Measurements from ENCODE around the gene HSPB3.
"Not testable (repeated sequence)": the region's sequence is repeated elsewhere in the genome, so short reads cannot be mapped to it uniquely, and the experiment has no call there.

HSPB3 gene, protein sequence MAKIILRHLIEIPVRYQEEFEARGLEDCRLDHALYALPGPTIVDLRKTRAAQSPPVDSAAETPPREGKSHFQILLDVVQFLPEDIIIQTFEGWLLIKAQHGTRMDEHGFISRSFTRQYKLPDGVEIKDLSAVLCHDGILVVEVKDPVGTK

DNA sequence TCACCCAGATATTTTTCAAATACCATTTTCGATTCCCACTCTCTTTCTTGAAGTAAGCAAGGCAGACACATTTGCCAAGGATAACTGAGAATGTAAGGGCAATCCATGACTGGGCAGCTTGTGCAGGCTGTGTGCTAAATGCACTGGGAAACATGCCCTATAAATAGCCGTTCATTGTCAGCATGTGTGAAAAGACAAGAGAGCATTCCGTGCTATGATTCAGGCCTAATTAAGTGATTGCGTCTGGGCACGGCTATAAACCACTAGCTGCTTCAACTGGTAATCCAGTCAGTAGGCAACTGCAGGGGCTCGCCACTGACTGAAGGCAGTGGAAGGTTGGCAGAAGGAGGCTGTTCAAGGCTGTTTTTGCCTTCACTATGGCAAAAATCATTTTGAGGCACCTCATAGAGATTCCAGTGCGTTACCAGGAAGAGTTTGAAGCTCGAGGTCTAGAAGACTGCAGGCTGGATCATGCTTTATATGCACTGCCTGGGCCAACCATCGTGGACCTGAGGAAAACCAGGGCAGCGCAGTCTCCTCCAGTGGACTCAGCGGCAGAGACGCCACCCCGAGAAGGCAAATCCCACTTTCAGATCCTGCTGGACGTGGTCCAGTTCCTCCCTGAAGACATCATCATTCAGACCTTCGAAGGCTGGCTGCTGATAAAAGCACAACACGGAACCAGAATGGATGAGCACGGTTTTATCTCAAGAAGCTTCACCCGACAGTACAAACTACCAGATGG, at the start of gene HSPB3:
HSPB3 (plus strand) TSS at position 287 of the 745 bp plus-strand sequence; CDS start at position 378, 91 bp downstream.
- DNase-seq, result no peak

DNA sequence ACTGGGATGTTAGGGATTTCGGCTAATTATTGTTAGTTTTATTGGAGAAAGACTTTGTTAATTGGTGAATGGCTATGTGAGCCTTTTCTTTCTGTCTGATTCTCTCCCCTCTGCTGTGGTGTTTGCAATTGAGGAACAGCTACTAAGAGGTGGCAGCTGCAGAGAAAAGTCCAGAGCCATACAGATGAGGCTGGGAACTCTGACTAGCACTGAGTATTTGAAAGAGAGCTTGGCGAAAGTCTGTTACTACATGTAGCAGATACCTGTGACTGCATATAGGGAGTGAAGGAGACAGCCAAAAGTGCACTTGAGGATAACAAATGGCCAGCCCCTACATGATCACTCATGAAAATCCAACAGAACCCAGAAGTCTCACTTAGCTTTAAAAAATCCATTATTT, 44.3 kb upstream of the HSPB3 start:
- no peak for DNase-seq

DNA sequence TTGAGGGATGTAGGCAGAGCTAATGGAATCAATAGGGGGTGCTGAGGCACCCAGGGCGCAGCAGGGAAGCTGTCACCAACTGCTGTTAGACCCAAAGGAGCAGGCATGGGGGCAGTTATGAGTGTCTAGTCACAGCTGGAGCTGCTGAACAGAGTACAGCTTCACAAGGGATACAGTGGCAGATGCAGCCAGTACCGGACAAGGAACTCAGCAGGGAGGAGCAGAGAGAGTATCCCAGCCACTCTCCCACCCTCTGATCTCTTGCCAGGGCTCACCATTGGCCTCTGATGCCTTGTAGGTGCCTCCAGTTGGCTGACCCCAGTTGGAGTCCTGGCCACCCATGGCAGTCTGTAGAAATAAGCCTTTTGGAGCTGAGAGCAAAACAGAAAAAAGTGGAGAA, 42.6 kb upstream of the HSPB3 start:
- DNase-seq, result no peak

DNA sequence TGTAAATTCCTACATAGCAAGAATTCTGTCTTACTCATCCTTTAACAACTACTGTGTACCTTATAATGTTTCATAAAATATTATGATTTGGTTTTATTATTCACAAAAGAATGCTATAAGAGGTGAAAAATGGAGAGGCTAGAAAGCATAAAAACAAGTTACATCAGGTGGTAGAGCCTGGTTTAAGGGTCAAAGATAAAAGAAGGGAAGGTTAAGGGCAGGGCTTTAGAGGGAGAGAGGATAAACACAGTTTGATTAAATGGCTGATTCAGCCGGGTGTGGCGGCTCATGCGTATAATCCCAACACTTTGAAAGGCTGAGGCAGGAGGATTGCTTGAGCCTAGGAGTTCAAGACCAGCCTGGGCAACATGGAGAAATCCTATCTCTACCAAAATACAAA, 40.4 kb upstream of the HSPB3 start:
- DNase-seq, result no peak

DNA sequence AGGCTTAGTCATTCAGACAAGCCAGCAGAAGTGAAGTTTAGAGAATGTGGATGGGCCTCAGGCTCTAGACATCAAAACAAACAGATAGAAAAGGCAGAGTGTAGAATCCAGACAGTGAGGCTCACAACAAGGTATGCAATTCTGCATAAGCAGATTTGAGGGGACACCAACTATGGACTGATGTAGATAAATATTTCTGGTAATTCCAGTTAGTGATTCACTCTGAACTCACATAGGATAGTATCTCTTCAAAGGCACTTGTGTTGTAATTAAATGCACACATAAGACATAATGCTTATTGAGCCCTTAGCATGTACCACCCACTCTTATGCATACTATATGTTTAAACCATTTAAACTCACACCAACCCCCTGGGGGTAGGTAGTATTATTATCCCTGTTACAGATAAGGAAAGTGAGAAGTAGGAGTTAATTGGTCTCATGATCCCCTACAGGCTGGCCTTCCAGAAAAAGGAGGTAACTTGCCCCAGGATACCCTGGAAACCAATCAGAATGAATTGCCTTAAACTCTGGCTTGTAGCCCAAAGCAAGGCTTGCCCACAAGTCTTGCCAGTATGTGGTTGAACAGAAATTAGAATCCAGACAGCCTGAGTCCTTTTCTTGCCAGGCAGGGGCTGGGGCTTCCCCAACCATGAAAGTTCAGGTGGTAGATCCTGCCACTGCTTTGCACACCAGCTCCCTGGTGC, 39.5 kb upstream of the HSPB3 start:
- no peak for DNase-seq

DNA sequence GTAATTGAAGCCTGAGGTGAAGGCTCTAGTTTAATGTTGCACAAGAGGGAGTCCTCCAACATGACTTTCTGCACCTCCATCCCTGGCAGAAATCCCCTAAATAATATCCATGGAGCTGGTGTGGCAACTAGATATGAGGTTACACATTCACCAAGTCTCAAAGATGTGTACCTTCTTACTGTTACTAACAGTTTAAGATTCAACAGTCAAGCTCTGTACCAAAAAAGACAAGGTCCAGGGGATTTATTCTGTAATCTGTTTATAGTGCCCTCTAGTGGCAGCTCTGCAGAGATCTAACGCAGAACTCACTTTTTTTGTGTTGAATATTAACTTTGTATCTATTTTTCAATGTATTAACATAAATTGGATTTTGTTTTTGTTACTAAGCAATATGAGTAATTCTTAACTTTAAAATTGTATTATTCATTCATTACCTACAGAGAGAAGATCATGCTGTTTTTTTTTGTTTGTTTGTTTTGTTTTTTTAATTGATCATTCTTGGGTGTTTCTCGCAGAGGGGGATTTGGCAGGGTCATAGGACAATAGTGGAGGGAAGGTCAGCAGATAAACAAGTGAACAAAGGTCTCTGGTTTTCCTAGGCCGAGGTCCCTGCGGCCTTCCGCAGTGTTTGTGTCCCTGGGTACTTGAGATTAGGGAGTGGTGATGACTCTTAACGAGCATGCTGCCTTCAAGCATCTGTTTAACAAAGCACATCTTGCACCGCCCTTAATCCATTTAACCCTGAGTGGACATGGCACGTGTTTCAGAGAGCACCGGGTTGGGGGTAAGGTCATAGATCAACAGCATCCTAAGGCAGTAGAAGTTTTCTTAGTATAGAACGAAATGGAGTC, 35.7 kb upstream of the HSPB3 start:
- DNase-seq, result not testable (repeated sequence)

DNA sequence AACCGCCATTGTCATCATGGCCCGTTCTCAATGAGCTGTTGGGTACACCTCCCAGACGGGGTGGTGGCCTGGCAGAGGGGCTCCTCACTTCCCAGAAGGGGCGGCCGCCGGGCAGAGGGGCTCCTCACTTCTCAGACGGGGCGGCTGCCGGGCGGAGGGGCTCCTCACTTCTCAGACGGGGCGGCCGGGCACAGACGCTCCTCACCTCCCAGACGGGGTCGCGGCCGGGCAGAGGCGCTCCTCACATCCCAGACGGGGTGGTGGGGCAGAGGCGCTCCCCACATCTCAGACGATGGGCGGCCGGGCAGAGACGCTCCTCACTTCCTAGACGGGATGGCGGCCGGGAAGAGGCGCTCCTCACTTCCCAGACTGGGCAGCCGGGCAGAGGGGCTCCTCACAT, 35.0 kb upstream of the HSPB3 start:
- DNase-seq, result not testable (repeated sequence)

DNA sequence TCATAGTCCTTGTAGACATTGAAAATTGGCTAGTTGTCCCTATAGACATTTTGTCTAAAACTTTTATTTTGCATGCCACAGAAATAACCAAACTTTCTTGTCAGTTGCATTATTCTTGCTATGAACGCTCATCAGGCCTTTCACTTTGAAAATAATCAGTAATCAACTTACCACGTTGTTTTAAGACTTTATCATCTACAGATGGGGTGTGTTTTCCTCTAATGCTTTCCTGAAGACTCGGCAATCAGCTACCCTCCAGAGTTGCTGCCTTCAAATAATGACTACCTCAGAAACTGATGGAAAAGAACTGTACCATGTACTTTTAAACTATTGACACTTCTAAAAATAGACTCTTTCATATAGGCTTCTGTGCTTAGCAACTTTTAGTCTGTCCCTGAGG, 33.5 kb upstream of the HSPB3 start:
- DNase-seq, result no peak

DNA sequence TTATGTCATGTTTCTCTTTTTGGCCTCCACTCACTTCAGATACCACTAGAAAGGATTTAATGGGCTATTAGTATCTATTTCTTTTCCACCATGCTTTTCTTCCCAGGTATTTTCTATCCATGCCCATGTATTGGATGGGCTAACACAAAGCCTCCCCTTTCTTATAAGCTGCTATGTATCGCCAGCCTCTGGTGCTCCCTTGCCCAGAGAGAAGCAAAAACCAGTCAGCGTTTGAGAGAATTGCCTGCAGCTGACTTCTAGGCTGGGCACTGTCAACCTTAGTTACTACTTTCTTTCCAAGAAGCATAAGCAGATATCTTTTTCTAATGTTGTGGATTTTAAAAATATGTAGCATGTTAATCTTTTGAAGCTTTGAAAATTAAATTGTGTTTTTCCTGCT, 30.2 kb upstream of the HSPB3 start:
- DNase-seq, result no peak

DNA sequence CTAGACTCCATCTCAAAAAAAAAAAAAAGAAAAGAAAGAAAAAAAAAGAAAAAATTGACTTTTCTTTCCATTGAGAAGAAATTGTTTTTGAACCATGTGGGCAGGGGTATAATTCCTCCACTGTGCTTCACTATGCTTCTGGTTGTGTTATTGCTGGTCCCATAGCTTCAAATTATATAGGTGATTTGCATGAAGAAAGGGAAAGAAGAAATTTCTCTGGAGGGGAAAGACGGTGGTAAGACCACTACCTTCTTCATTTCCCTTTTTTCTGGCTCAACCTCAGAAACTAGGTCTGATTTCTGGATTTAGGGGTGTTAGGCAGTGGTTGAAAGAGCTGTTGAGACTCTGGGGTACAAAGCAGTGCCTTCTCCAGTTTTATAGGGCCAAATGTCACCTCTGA, 29.3 kb upstream of the HSPB3 start:
- DNase-seq, result no peak

DNA sequence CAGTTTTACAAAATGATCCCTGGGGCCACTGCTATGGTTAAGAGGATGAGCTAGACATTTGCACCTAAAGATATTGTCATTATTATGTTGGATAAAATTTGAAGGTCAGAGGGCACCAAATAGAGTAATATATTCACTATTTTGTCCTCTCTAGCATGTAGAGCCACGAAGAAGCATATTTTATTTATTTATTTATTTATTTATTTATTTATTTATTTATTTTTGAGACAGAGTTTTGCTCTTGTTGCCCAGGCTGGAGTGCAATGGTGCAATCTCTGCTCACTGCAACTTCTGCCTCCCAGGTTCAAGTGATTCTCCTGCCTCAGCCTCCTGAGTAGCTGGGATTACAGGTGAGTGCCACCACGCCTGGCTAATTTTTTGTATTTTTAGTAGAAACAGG, 20.8 kb upstream of the HSPB3 start:
- not testable (repeated sequence) for DNase-seq

DNA sequence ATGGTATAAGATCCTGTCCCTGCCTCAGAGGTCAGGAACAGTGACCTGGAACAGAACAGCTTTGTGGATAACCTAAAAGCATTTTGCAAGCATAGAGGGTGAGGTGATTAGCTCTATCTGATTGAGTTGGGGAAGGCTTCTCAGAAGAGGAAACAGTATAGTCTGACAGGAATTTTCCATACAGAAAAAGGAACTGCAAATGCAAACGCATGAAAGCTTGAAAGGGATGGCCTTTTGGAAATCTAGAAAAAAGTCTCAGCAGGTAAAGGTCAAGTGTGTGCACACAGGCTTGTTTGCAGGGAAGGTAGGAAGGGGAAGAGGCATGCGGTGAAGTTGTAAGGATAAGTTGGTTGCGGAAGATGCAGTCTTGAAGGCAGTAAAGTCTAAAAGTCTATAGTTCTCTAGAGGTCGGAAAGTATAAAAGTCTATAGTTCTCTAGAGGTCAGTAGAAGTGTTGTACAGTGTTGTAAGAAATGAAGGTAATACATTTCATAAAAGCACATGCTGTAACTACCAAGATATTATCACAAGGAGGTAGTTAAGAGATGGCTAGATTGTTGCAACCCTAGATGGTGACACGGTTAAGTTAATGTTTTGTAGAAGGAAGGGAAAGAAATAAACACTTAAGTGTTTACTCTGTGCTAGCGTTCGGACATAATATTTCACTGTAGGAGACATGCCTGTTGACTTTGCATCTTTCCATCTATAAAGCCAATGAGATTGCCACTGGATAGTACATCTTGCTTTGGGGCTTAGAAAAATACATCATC, 16.7 kb upstream of the HSPB3 start:
- DNase-seq, result no peak

DNA sequence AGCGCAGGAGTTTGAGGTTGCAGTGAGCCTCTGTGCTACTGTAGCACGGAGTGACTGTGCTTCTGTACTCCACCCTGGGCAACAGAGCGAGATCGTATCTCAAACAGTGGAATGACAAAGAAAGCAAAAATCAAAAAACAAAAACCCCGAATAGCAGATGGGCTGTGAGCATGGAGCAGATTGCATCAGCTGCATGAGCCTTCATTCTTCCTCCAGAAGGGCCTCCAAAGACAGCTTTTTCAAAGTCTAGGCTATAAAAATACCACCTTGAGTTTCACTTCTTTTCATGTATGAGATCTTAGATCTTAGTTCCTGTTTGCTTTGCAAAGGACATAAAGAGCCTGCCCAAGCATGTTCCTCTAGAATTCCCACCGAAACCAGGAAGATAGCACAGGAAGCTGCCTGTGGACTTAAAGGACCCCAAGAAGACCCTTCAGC, 15.0 kb upstream of the HSPB3 start:
- DNase-seq, result no peak

DNA sequence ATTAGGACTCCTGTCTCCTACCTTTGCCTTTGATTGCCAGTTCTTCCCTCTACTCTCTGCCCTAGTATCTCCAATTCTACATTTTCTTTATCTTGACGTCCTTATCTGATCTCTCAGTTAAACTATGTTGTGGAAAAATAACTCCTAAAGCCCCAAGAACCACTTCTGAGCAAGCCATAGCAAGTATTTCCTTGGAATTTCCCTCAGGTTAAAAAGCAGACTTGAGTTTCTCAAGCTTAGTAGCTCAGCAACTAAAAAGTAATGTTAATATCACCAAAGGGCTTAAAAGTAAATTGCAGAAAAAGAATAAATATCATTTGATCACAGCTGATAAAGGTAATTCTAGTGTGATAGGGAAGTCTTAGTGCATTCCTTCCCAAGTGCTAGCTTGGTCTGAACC, 13.2 kb upstream of the HSPB3 start:
- no peak for DNase-seq

DNA sequence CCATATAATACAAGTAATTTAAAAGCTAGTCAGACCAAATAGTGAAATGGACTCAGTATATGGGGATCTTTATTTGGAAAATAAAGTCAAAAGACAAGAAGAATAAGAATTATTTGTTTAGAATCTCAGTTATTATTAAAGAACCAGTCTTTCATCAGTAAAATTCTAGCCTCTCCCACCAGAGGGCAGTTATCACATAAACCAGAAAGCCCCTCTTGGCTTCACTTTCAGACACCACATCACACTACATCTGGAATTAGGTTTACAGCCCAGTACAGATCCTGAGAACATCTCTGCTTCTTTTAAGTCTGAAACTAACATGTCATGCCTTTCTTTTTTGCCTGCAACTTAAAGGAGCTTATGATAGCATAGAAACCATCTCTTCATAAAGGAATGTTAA, 12.2 kb upstream of the HSPB3 start:
- no peak for DNase-seq

DNA sequence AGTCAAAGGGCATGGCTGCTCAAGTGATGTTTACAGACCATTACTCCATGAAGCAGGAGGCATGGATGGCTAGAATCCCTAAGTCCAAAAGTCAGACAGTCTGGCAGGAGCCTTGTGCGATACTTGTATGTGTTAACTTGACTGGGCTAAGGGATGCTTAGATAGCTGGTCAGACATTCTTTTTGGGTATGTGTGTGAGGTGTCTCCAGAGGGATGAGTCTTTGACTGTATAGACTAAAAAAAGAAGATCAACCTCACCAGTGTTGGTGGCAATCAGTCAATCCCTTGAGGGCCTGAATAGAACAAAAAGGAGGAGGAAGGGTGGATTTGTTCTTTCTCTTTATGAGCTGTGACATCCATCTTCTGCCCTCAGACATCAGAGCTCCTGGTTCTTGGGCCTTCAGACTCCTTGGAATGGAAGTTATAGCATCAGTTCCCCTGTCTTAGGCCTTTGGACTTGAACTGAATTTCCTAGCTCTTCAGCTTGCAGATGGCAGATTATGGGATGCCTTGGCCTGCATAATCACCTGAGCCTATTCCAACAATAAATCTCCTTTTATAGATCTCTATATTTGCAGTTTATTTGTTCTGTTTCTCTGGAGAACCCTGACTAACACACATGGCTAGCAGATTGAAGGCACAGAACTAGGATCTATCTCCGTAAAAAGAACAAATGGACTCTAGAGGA, 9.7 kb upstream of the HSPB3 start:
- no peak for DNase-seq

DNA sequence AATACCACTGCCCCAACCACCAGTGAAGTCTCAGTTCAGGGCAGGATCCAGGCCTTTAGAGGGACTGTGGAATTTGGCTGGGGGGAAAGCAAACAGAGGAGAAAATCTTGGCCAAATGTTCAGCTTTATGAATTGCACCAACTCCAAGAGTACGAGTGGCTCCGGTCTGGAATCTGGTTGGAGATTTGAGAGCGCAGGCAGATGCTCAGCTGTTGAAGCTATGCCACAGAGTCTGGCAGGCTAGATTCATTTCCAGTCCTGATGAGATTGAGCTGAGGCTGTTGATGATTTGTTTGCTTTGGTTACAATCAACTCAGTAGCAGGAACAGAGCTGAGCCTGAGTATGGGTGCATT, 9.1 kb upstream of the HSPB3 start:
- no peak for DNase-seq

DNA sequence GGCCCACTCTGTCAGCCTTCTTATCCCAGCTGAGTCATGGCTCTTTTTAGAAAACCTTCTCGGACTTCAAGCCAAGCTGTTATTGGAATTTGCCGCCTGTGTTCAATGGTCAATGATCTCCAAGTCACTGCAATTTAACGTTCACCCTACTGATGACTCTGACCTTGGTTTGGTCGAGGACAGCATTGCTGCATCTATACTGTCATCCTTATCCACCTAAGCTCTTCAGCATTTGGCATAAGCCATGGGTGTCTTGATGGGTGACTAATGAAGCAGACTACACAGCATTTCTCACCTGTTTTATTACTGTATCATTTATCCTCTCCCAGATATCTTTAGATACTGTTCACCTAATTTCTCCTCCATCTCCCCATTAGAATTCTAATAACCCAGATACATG, 5.6 kb upstream of the HSPB3 start:
- DNase-seq, result no peak

DNA sequence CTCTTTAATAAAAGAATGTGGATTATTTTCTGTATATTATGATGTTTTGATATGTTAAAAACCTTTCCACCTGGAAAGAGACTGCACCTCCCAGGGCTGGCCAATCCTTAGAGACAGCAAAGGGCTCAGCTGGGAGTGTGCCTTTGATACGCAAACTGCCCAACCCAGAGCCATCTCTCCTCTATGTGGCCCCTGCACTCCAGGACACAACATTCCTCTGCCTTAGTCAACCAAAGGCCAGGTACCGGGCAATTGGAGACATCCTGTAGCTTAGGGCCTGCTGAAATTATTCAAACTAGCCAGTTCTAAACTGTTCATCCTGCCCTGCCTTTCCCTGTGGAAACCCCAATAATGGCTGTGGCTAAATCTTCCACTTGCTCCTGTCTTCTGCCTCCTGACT, 5.0 kb upstream of the HSPB3 start:
- DNase-seq, result no peak

DNA sequence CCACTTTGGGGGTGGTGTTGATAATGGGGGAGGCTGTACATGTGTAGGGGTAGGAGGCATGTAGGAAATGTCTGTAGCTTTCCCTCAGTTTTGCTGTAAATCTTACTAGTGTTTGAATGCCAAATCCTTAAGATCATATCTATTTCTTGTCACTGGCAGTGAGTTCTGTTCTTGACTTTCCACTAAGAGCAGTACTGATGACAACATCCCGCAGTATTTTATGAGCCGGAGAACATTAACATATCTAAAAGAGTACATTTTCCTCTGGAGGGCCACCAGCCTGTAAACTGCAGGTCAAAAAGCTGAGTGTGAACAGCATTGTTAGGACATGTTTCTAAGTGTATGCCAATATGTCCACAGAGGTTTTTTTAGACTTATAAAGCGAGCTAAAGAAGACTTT, 2.5 kb upstream of the HSPB3 start:
- DNase-seq, result no peak

DNA sequence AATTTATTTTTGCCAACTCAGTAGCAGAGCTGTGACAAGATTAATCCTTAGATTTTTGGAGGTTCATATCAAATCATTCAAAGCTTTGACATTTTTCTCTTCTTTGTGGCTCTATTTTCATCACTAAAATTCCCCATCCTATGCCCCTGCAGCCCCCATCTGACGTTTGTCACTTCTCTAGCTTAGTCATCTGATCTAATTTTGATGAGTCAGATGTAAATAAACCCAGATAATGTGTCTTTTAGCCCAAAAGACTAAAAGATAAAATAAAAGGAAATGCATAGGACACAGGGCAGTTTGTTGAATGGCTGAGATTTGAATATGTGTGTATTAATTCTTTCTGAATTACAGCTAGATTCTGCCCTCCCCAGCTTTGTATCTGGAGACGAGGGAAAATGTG, 897 bp upstream of the HSPB3 start:
- DNase-seq, result no peak
